H1 (cell line): ENCODE results near the gene RIMBP2. TPM values are rescaled to one million over a fixed set of nuclear protein-coding genes. Genes with fewer than 3 reads are reported as not detected.

Experiments
- CTCF ChIA-PET: fragments of 300-600 bp; sonication (Branson Sonifier 250); formaldehyde crosslinking; loops from one replicate; lab custom pipeline; 2021; ENCODE audit not compliant: partially characterized antibody; lab: Charles Lee
- POLR2A ChIA-PET: fragments of 300-600 bp; sonication (Branson Sonifier 250); formaldehyde crosslinking; loops from one replicate; lab custom pipeline; 2021; ENCODE audit warnings: inconsistent platforms; ENCODE audit not compliant: partially characterized antibody; lab: Charles Lee
- DNase-seq, 2 experiments: peaks; one replicate each; pipeline versions ENCODE4 v3.0.0 to v3.0.0-alpha.2; 2010 to 2022; ENCODE audit warnings: low spot score in 2 of 2, low read depth in 1 of 2, mixed read lengths in 1 of 2
- FAIRE-seq: peaks from 2 replicates; lab custom pipeline; 2011; peaks lifted over from hg19 to GRCh38; lab: Jason Lieb, UNC
- H2AFZ ChIP-seq: 2 replicates; pipeline ENCODE4 v1.8.1; 2012; ENCODE audit warnings: low read length, inconsistent platforms
- H2AK5ac ChIP-seq: 2 replicates; pipeline ENCODE4 v1.6.1; 2013; ENCODE audit warnings: low read depth, low read length
- H2BK120ac ChIP-seq: replicated peaks from 2 replicates; pipeline ENCODE3; 2013; ENCODE audit warnings: low read depth, low read length, inconsistent platforms
- H2BK12ac ChIP-seq: 2 replicates; pipeline ENCODE4 v1.6.1; 2013; ENCODE audit warnings: low read depth, low read length
- H2BK15ac ChIP-seq: 2 replicates; pipeline ENCODE4 v1.6.1; 2013; ENCODE audit warnings: low read length
- H2BK20ac ChIP-seq: 2 replicates; pipeline ENCODE4 v1.6.1; 2013; ENCODE audit warnings: low read length
- H2BK5ac ChIP-seq: 2 replicates; pipeline ENCODE4 v1.6.1; 2013; ENCODE audit warnings: low read depth, low read length
- H3K14ac ChIP-seq: 2 replicates; pipeline ENCODE4 v1.6.1; 2013; ENCODE audit warnings: inconsistent platforms; ENCODE audit not compliant: insufficient read length
- H3K18ac ChIP-seq: 2 replicates; pipeline ENCODE4 v1.6.1; 2013; ENCODE audit warnings: low read length; ENCODE audit errors: extremely low read depth
- H3K23ac ChIP-seq: 2 replicates; pipeline ENCODE4 v1.6.1; 2013; ENCODE audit warnings: inconsistent platforms; ENCODE audit not compliant: insufficient read length
- H3K23me2 ChIP-seq: 2 replicates; pipeline ENCODE4 v1.6.1; 2013; ENCODE audit warnings: low read depth, low read length
- H3K27ac ChIP-seq: 2 replicates; pipeline ENCODE4 v1.6.1; 2011; ENCODE audit warnings: low read depth, low read length, inconsistent platforms
- H3K27me3 ChIP-seq, 4 experiments: replicated peaks in 1 of 4; 1 replicate in 1 of 4; 2 replicates in 3 of 4; pipeline versions ENCODE4 v1.6.1 to v1.8.1; 2011 to 2013; ENCODE audit warnings: low read length in 3 of 4, mild to moderate bottlenecking in 3 of 4, inconsistent platforms in 2 of 4, mixed read lengths in 2 of 4, moderate library complexity in 1 of 4; ENCODE audit not compliant: control insufficient read depth in 3 of 4, insufficient read depth in 3 of 4; ENCODE audit errors: extremely low read depth in 1 of 4
- H3K36me3 ChIP-seq, 4 experiments: 2 replicates each; pipeline versions ENCODE4 v1.6.1 to v1.8.1; 2011 to 2013; ENCODE audit warnings: mild to moderate bottlenecking in 4 of 4, low read length in 3 of 4, moderate library complexity in 2 of 4, control low read depth in 1 of 4, inconsistent platforms in 1 of 4; ENCODE audit not compliant: insufficient read depth in 4 of 4, control insufficient read depth in 2 of 4
- H3K4ac ChIP-seq: replicated peaks from 2 replicates; pipeline ENCODE3; 2013; ENCODE audit warnings: low read length, low read depth, mixed read lengths, inconsistent platforms; ENCODE audit not compliant: insufficient read length
- H3K4me1 ChIP-seq, 4 experiments: replicated peaks in 1 of 4; 1 replicate in 1 of 4; 2 replicates in 3 of 4; pipeline versions ENCODE4 v1.6.1 to v1.8.1; 2011 to 2013; ENCODE audit warnings: low read length in 3 of 4, inconsistent platforms in 2 of 4, mixed read lengths in 1 of 4; ENCODE audit not compliant: insufficient read depth in 4 of 4, control insufficient read depth in 3 of 4
- H3K4me2 ChIP-seq, 2 experiments: 2 replicates each; pipeline versions ENCODE4 v1.6.1 to v1.8.1; 2011 to 2013; ENCODE audit warnings: low read depth in 2 of 2, low read length in 2 of 2, control low read depth in 1 of 2, inconsistent platforms in 1 of 2, mild to moderate bottlenecking in 1 of 2; ENCODE audit not compliant: insufficient read depth in 1 of 2
- H3K4me3 ChIP-seq, 4 experiments: fragments of 200-600, 300-600 bp in 1 of 4; sonication (generic), shearing (Covaris generic), sonication (Bioruptor Twin) in 1 of 4; 2 replicates each; pipeline versions ENCODE4 v1.5.1 to v1.8.1; 2011 to 2016; ENCODE audit warnings: low read length in 4 of 4, low read depth in 3 of 4, control low read depth in 2 of 4, inconsistent platforms in 2 of 4, mild to moderate bottlenecking in 2 of 4, mixed read lengths in 1 of 4, moderate library complexity in 1 of 4; ENCODE audit not compliant: insufficient read depth in 2 of 4; ENCODE audit errors: extremely low read depth in 1 of 4
- H3K56ac ChIP-seq: replicated peaks from 2 replicates; pipeline ENCODE3; 2013; ENCODE audit warnings: low read depth, mild to moderate bottlenecking, mixed read lengths, low read length, inconsistent platforms; ENCODE audit not compliant: insufficient read length
- H3K79me1 ChIP-seq: 2 replicates; pipeline ENCODE4 v1.6.1; 2013; ENCODE audit warnings: low read depth, low read length, control low read depth
- H3K79me2 ChIP-seq, 2 experiments: 2 replicates each; pipeline versions ENCODE4 v1.6.1 to v1.8.1; 2012 to 2013; ENCODE audit warnings: low read length in 2 of 2, mild to moderate bottlenecking in 2 of 2, inconsistent platforms in 1 of 2; ENCODE audit not compliant: insufficient read depth in 2 of 2, control insufficient read depth in 1 of 2
- H3K9ac ChIP-seq, 4 experiments: replicated peaks in 1 of 4; 1 replicate in 1 of 4; 2 replicates in 3 of 4; pipeline versions ENCODE4 v1.6.1 to v1.8.1; 2011 to 2013; ENCODE audit warnings: low read depth in 3 of 4, low read length in 3 of 4, control low read depth in 2 of 4, mild to moderate bottlenecking in 2 of 4, moderate library complexity in 2 of 4, inconsistent platforms in 1 of 4; ENCODE audit errors: extremely low read depth in 1 of 4
- H3K9me3 ChIP-seq, 2 experiments: 2 replicates each; pipeline versions ENCODE4 v1.6.1 to v1.8.1; 2012 to 2013; ENCODE audit warnings: mild to moderate bottlenecking in 2 of 2, moderate library complexity in 2 of 2, control low read depth in 1 of 2, inconsistent platforms in 1 of 2, low read depth in 1 of 2, low read length in 1 of 2, mixed read lengths in 1 of 2; ENCODE audit not compliant: insufficient read depth in 2 of 2
- H4K20me1 ChIP-seq, 2 experiments: replicated peaks in 1 of 2; 2 replicates each; pipeline versions ENCODE3 to v1.8.1; 2011 to 2013; ENCODE audit warnings: inconsistent platforms in 2 of 2, low read length in 2 of 2, mild to moderate bottlenecking in 1 of 2; ENCODE audit not compliant: insufficient read depth in 2 of 2, control insufficient read depth in 1 of 2
- H4K5ac ChIP-seq: 2 replicates; pipeline ENCODE4 v1.6.1; 2013; ENCODE audit warnings: low read length, low read depth, mixed read lengths, inconsistent platforms; ENCODE audit not compliant: insufficient read length
- H4K8ac ChIP-seq: 2 replicates; pipeline ENCODE4 v1.8.0; 2013; ENCODE audit warnings: mild to moderate bottlenecking, moderate library complexity, low read length, inconsistent platforms; ENCODE audit not compliant: insufficient read depth; ENCODE audit errors: extremely low read depth
- H4K91ac ChIP-seq: replicated peaks from 2 replicates; pipeline ENCODE3; 2013; ENCODE audit warnings: low read length, mixed read lengths, inconsistent platforms; ENCODE audit not compliant: insufficient read length
- BRCA1 ChIP-seq: IDR thresholded peaks from 2 replicates; pipeline ENCODE4 v1.6.1; 2012; ENCODE audit warnings: low read depth, low read length, improper control_type of control experiment
- RAD21 ChIP-seq, 2 experiments: IDR thresholded peaks in 1 of 2; conservative IDR thresholded peaks in 1 of 2; 2 replicates each; pipeline ENCODE4 v1.6.1; 2011; ENCODE audit warnings: low read depth in 2 of 2, low read length in 2 of 2, improper control_type of control experiment in 1 of 2, inconsistent platforms in 1 of 2, mild to moderate bottlenecking in 1 of 2, moderate library complexity in 1 of 2
- RBBP5 ChIP-seq: IDR thresholded peaks from 2 replicates; pipeline ENCODE4 v1.7.1; 2012; ENCODE audit warnings: low read depth, mild to moderate bottlenecking, inconsistent platforms, low read length, moderate library complexity, borderline replicate concordance
- SIN3A ChIP-seq, 2 experiments: IDR thresholded peaks in 1 of 2; conservative IDR thresholded peaks in 1 of 2; 2 replicates each; pipeline ENCODE4 v1.6.1; 2011 to 2012; ENCODE audit warnings: low read length in 2 of 2, improper control_type of control experiment in 1 of 2, low read depth in 1 of 2, mild to moderate bottlenecking in 1 of 2
- SRF ChIP-seq: IDR thresholded peaks from 2 replicates; pipeline ENCODE4 v1.6.1; 2011; ENCODE audit warnings: mild to moderate bottlenecking, low read depth, low read length, moderate library complexity
- TCF12 ChIP-seq: IDR thresholded peaks from 2 replicates; pipeline ENCODE4 v1.6.1; 2011; ENCODE audit warnings: low read depth, mild to moderate bottlenecking, low read length
- WGBS, 2 experiments: shearing (Covaris generic) in 1 of 2; methylation state at CpG; one replicate each; pipeline versions ENCODE4 v1.1.6 to v1.1.7; 2013 to 2015; ENCODE audit warnings: low lambda C conversion rate in 2 of 2, mixed read lengths in 2 of 2, inconsistent platforms in 1 of 2, low coverage in 1 of 2, missing lambda C conversion rate in 1 of 2; ENCODE audit not compliant: insufficient replicate concordance in 2 of 2, insufficient coverage in 1 of 2, insufficient read length in 1 of 2; ENCODE audit errors: extremely low coverage in 1 of 2, missing lambda C conversion rate in 1 of 2; 5-methylcytosine and 5-hydroxymethylcytosine counted together
- polyA plus RNA-seq, 7 experiments: library from polyadenylated mRNA; depleted of rRNA in 3 of 7; stranded (reverse) in 5 of 7; unstranded in 2 of 7; fragments of >200 nt in 5 of 7; fragments of 200-250 nt in 2 of 7; gene quantifications; 1 replicate in 5 of 7; 2 replicates in 1 of 7; 4 replicates in 1 of 7; pipeline versions ENCODE4 v1.2.1 to v1.2.3, GENCODE V29; 2011 to 2013; ENCODE audit warnings: missing spikeins in 2 of 7, mixed read lengths in 2 of 7
- total RNA-seq: library from RNA; stranded (reverse); fragmentation: NEBNext Ultra II Directional; extraction: Animal tissue kit (Norgen Biotek cat#: 25700); gene quantifications from 2 replicates; pipeline ENCODE4 v1.2.1, GENCODE V29; 2021

The RIMBP2 gene
- total and polyA plus RNA-seq, 2 of the 8 experiments (the other 6 are each of a cell fraction or from before 2014, with no cell fraction given), result 0.18 to 0.65 TPM

DNA sequence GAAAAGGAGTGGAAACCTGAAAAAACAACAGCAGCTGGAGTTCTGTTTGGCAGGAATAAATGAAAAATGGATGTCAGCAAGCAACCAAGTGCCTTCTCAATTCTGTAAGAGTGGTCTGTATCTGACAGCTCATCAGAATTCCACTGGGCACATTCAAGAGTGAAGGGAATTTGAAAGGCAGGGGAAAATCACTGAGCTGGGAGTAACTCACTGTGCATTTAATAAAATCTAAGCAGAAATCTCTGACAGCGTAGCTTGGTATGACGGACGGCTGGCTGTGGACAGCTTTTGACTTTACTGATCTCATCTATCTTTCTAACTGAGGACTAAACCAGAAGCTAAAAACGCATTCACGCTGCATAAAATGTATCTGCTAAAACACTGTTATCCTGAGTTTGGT, 153.4 kb downstream of the RIMBP2 start:
- no peak overlapping the region for H2BK15ac ChIP-seq
- H3K18ac ChIP-seq, result no peak overlapping the region
- H3K23me2 ChIP-seq, result no peaks in the 10 kb centered on the region; the same call in 1 of the 2 replicates
- no peak overlapping the region for H3K4ac ChIP-seq
- H4K8ac ChIP-seq, result no peak overlapping the region
- no peak overlapping the region for H4K91ac ChIP-seq
- no peak overlapping the region for H2AFZ ChIP-seq
- no peak overlapping the region for H3K9ac ChIP-seq
- no peak overlapping the region for H2BK120ac ChIP-seq
- H3K56ac ChIP-seq, result no peak overlapping the region
- CTCF ChIA-PET, result interaction anchor here (0.6 to 1.1 kb wide), 2 partner anchors 18 to 185 kb away, joined by 3 read pairs; no protein-coding TSS in a partner anchor
- POLR2A ChIA-PET, result no interaction called here
- no peak overlapping the region for H2BK20ac ChIP-seq
- H3K36me3 ChIP-seq, result no peaks in the 10 kb centered on the region; a peak in 1 of 8 replicates
- TF ChIP-seq BRCA1, result no peak
- no peak for TF ChIP-seq TCF12
- TF ChIP-seq SRF, result no peak
- no peak for TF ChIP-seq RBBP5
- TF ChIP-seq RAD21 (IDR thresholded peaks at IDR 0.05 in 1 of 2, conservative IDR thresholded peaks at IDR 0.05 in 1 of 2; ENCODE audit: low read depth in 2 of 2, low read length in 2 of 2), result no peak
- TF ChIP-seq SIN3A (conservative IDR thresholded peaks at IDR 0.05 in 1 of 2, IDR thresholded peaks at IDR 0.05 in 1 of 2; ENCODE audit: low read depth in 1 of 2, low read length in 2 of 2), result no peak
- TF ChIP-seq, all 59 proteins: peak for 0
- H4K20me1 ChIP-seq, result no peaks in the 10 kb centered on the region
- H4K5ac ChIP-seq, result no peak overlapping the region
- DNase-seq (no peak), FAIRE-seq (no peak)
- 81% methylated on average over 5 of the region's 5 CpGs; no CpG with 5 or more reads in 1 of the 2 experiments for WGBS, 2 experiments
- H3K4me2 ChIP-seq, result no peak overlapping the region
- H3K9me3 ChIP-seq, result peaks cover 16 to 17% of the 10 kb centered on the region in 2 experiments
- no peaks in the 10 kb centered on the region for H3K79me2 ChIP-seq
- no peak overlapping the region for H3K14ac ChIP-seq
- H3K27ac ChIP-seq, result no peak overlapping the region
- no peaks in the 10 kb centered on the region for H3K27me3 ChIP-seq
- no peak overlapping the region for H2AK5ac ChIP-seq
- H2BK5ac ChIP-seq, result no peak overlapping the region
- no peak overlapping the region for H3K4me3 ChIP-seq
- H3K23ac ChIP-seq, result no peak overlapping the region
- H3K79me1 ChIP-seq, result no peaks in the 10 kb centered on the region
- H3K4me1 ChIP-seq, result no peaks in the 10 kb centered on the region
- H2BK12ac ChIP-seq, result no peak overlapping the region
